Measurements from ENCODE around the gene NDUFAB1. TPM values are rescaled to one million over a fixed set of nuclear protein-coding genes. Genes with fewer than 3 reads are reported as not detected.

NDUFAB1 gene
- total and polyA plus RNA-seq, 2 of the 13 experiments (the other 11 are each of a cell fraction or from before 2014, with no cell fraction given), result 221 to 601 TPM

DNA sequence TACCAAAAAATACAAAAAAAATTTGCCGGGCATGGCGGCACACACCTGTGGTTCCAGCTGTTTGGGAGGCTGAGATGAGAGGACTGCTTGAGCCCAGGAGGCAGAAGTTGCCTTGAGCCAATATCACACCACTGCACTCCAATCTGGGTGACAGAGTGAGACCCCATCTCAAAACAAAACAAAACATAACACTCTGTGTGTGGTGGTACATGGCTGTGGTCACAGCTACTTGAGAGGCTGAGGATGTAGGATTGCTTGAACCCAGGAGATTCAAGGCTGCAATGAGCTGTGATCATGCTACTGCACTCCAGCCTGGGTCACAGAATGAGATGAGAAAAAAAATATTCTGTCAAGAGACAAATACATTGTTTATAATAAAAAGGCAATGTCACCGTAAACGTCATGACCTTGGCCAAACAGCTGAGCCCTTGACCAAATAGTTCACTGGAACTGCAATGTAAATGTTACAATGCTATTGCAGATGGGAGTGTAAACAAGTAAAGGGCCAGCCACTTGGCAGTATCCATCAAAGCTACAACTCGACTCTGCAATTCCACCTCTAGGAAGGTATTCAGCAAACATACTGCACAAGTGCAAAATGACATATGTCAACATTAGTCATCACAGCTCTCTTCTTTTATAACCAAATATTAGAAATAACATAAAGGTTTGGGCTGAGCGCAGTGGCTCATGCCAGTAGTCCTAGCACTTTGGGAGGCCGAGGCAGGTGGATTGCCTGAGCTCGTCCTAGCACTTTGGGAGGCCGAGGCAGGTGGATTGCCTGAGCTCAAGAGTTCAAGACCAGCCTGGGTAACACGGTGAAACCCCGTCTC is 55.9 kb downstream of the NDUFAB1 start (continued):
- no peak for TF ChIP-seq ZZZ3 (CRISPR knock-in tag; IDR thresholded peaks at IDR 0.05; ENCODE audit: borderline replicate concordance)
- TF ChIP-seq, protein P1, sequence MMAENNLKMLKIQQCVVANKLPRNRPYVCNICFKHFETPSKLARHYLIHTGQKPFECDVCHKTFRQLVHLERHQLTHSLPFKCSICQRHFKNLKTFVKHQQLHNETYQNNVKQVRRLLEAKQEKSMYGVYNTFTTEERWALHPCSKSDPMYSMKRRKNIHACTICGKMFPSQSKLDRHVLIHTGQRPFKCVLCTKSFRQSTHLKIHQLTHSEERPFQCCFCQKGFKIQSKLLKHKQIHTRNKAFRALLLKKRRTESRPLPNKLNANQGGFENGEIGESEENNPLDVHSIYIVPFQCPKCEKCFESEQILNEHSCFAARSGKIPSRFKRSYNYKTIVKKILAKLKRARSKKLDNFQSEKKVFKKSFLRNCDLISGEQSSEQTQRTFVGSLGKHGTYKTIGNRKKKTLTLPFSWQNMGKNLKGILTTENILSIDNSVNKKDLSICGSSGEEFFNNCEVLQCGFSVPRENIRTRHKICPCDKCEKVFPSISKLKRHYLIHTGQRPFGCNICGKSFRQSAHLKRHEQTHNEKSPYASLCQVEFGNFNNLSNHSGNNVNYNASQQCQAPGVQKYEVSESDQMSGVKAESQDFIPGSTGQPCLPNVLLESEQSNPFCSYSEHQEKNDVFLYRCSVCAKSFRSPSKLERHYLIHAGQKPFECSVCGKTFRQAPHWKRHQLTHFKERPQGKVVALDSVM (CRISPR knock-in tag; IDR thresholded peaks at IDR 0.05), result peak; percentile 73
- TF ChIP-seq SP2 (CRISPR knock-in tag; IDR thresholded peaks at IDR 0.05), result 0 out of 2 replicates have a peak, but pooled peaks have one; percentile 10
- TF ChIP-seq ZNF780A (CRISPR knock-in tag; IDR thresholded peaks at IDR 0.05), result peak; percentile 97
- peak; percentile 45; the same call in 1 of the 2 replicates for TF ChIP-seq KMT2A (CRISPR knock-in tag; IDR thresholded peaks at IDR 0.05)
- TF ChIP-seq TEAD3 (CRISPR knock-in tag; optimal IDR thresholded peaks at IDR 0.05; ENCODE audit: borderline replicate concordance), result peak; percentile 99
- TF ChIP-seq, protein P2, sequence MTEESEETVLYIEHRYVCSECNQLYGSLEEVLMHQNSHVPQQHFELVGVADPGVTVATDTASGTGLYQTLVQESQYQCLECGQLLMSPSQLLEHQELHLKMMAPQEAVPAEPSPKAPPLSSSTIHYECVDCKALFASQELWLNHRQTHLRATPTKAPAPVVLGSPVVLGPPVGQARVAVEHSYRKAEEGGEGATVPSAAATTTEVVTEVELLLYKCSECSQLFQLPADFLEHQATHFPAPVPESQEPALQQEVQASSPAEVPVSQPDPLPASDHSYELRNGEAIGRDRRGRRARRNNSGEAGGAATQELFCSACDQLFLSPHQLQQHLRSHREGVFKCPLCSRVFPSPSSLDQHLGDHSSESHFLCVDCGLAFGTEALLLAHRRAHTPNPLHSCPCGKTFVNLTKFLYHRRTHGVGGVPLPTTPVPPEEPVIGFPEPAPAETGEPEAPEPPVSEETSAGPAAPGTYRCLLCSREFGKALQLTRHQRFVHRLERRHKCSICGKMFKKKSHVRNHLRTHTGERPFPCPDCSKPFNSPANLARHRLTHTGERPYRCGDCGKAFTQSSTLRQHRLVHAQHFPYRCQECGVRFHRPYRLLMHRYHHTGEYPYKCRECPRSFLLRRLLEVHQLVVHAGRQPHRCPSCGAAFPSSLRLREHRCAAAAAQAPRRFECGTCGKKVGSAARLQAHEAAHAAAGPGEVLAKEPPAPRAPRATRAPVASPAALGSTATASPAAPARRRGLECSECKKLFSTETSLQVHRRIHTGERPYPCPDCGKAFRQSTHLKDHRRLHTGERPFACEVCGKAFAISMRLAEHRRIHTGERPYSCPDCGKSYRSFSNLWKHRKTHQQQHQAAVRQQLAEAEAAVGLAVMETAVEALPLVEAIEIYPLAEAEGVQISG (CRISPR knock-in tag; IDR thresholded peaks at IDR 0.05), result peak; percentile 64; the same call in 1 of the 2 replicates
- TF ChIP-seq REXO4 (CRISPR knock-in tag; IDR thresholded peaks at IDR 0.05; ENCODE audit: borderline replicate concordance), result no peak
- TF ChIP-seq DMAP1 (CRISPR knock-in tag; IDR thresholded peaks at IDR 0.05), result 0 out of 2 replicates have a peak, but pooled peaks have one; percentile 66
- TF ChIP-seq, protein P3, sequence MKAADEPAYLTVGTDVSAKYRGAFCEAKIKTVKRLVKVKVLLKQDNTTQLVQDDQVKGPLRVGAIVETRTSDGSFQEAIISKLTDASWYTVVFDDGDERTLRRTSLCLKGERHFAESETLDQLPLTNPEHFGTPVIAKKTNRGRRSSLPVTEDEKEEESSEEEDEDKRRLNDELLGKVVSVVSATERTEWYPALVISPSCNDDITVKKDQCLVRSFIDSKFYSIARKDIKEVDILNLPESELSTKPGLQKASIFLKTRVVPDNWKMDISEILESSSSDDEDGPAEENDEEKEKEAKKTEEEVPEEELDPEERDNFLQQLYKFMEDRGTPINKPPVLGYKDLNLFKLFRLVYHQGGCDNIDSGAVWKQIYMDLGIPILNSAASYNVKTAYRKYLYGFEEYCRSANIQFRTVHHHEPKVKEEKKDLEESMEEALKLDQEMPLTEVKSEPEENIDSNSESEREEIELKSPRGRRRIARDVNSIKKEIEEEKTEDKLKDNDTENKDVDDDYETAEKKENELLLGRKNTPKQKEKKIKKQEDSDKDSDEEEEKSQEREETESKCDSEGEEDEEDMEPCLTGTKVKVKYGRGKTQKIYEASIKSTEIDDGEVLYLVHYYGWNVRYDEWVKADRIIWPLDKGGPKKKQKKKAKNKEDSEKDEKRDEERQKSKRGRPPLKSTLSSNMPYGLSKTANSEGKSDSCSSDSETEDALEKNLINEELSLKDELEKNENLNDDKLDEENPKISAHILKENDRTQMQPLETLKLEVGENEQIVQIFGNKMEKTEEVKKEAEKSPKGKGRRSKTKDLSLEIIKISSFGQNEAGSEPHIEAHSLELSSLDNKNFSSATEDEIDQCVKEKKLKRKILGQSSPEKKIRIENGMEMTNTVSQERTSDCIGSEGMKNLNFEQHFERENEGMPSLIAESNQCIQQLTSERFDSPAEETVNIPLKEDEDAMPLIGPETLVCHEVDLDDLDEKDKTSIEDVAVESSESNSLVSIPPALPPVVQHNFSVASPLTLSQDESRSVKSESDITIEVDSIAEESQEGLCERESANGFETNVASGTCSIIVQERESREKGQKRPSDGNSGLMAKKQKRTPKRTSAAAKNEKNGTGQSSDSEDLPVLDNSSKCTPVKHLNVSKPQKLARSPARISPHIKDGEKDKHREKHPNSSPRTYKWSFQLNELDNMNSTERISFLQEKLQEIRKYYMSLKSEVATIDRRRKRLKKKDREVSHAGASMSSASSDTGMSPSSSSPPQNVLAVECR (CRISPR knock-in tag; IDR thresholded peaks at IDR 0.05; ENCODE audit: borderline replicate concordance), result peak; percentile 96
- TF ChIP-seq MAFK (conservative IDR thresholded peaks at IDR 0.05 in 1 of 2, IDR thresholded peaks at IDR 0.05 in 1 of 2; ENCODE audit: low read length in 2 of 2), result peak; percentile 66 to 81
- TF ChIP-seq, protein P4, sequence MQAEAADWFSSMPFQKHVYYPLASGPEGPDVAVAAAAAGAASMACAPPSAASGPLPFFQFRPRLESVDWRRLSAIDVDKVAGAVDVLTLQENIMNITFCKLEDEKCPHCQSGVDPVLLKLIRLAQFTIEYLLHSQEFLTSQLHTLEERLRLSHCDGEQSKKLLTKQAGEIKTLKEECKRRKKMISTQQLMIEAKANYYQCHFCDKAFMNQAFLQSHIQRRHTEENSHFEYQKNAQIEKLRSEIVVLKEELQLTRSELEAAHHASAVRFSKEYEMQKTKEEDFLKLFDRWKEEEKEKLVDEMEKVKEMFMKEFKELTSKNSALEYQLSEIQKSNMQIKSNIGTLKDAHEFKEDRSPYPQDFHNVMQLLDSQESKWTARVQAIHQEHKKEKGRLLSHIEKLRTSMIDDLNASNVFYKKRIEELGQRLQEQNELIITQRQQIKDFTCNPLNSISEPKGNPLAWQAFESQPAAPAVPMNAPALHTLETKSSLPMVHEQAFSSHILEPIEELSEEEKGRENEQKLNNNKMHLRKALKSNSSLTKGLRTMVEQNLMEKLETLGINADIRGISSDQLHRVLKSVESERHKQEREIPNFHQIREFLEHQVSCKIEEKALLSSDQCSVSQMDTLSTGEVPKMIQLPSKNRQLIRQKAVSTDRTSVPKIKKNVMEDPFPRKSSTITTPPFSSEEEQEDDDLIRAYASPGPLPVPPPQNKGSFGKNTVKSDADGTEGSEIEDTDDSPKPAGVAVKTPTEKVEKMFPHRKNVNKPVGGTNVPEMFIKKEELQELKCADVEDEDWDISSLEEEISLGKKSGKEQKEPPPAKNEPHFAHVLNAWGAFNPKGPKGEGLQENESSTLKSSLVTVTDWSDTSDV (CRISPR knock-in tag; IDR thresholded peaks at IDR 0.05), result no peak
- TF ChIP-seq ZNF354B (CRISPR knock-in tag; IDR thresholded peaks at IDR 0.05), result no peak

Data from HepG2 (cell line).